WTC11 (cell line): ENCODE measurements around the gene LAMA1. TPM values are rescaled to one million over a fixed set of nuclear protein-coding genes. Genes with fewer than 3 reads are reported as not detected.

Experiments
- ATAC-seq: fragments of 200-7000 bp; cut with Tn5 transposase; 2 replicates; pipeline ENCODE4 v1.10.0; 2021; ENCODE audit warnings: mild to moderate bottlenecking, moderate library complexity
- CTCF ChIA-PET: fragments of 300-600 bp; sonication (Branson Sonifier 250); formaldehyde crosslinking; loops from one replicate; lab custom pipeline; 2021; ENCODE audit warnings: antibody characterized with exemption; lab: Charles Lee
- POLR2A ChIA-PET: fragments of 350-600 bp; sonication (Branson Sonifier 250); formaldehyde crosslinking; loops from one replicate; lab custom pipeline; 2021; ENCODE audit warnings: antibody characterized with exemption; lab: Charles Lee
- DNase-seq: peaks from one replicate; pipeline ENCODE4 v3.0.0; 2021; ENCODE audit warnings: low spot score
- H3K27ac Mint-ChIP-seq: 2 replicates; pipeline ENCODE4 v1.8.0; 2021; ENCODE audit warnings: mixed read lengths
- H3K27me3 Mint-ChIP-seq: 2 replicates; pipeline ENCODE4 v1.8.0; 2021; ENCODE audit warnings: low read depth, mild to moderate bottlenecking, moderate library complexity, mixed read lengths
- H3K36me3 Mint-ChIP-seq: 2 replicates; pipeline ENCODE4 v1.8.0; 2021; ENCODE audit warnings: mixed read lengths
- H3K4me1 Mint-ChIP-seq: 2 replicates; pipeline ENCODE4 v1.8.0; 2022; ENCODE audit warnings: mixed read lengths
- H3K4me3 Mint-ChIP-seq: 2 replicates; pipeline ENCODE4 v1.8.0; 2021; ENCODE audit warnings: mild to moderate bottlenecking, moderate library complexity, mixed read lengths
- H3K9me3 Mint-ChIP-seq: 2 replicates; pipeline ENCODE4 v1.8.0; 2021; ENCODE audit warnings: mixed read lengths
- ESRRA ChIP-seq: sonication (generic); formaldehyde crosslinking; IDR thresholded peaks from 2 replicates; pipeline ENCODE4 v1.8.1; 2022; ENCODE audit warnings: mild to moderate bottlenecking, missing genetic modification reagents, borderline replicate concordance
- FOXJ3 ChIP-seq: sonication (generic); formaldehyde crosslinking; IDR thresholded peaks from 2 replicates; pipeline ENCODE4 v1.9.0; 2021; ENCODE audit warnings: missing genetic modification reagents, mild to moderate bottlenecking, borderline replicate concordance
- GABPB1 ChIP-seq: sonication (generic); formaldehyde crosslinking; IDR thresholded peaks from 2 replicates; pipeline ENCODE4 v1.8.1; 2023; ENCODE audit warnings: mild to moderate bottlenecking, missing genetic modification reagents
- MAX ChIP-seq: sonication (generic); formaldehyde crosslinking; IDR thresholded peaks from 2 replicates; pipeline ENCODE4 v1.8.0; 2022; ENCODE audit warnings: mild to moderate bottlenecking, missing genetic modification reagents
- MYBL2 ChIP-seq: sonication (generic); formaldehyde crosslinking; IDR thresholded peaks from 2 replicates; pipeline ENCODE4 v1.8.1; 2023; ENCODE audit warnings: mild to moderate bottlenecking, moderate library complexity, missing genetic modification reagents
- NR3C1 ChIP-seq: sonication (generic); formaldehyde crosslinking; conservative IDR thresholded peaks from 2 replicates; pipeline ENCODE4 v1.8.1; 2023; ENCODE audit warnings: low read depth, mild to moderate bottlenecking, missing genetic modification reagents
- PRDM15 ChIP-seq: sonication (generic); formaldehyde crosslinking; IDR thresholded peaks from 2 replicates; pipeline ENCODE4 v1.8.0; 2022; ENCODE audit warnings: missing genetic modification reagents
- TEAD4 ChIP-seq: sonication (generic); formaldehyde crosslinking; IDR thresholded peaks from 2 replicates; pipeline ENCODE4 v1.8.0; 2022; ENCODE audit warnings: mild to moderate bottlenecking, missing genetic modification reagents
- ZBTB21 ChIP-seq: sonication (generic); formaldehyde crosslinking; IDR thresholded peaks from 2 replicates; pipeline ENCODE4 v1.8.1; 2023; ENCODE audit warnings: mild to moderate bottlenecking, missing genetic modification reagents, borderline replicate concordance
- ZNF121 ChIP-seq: sonication (generic); formaldehyde crosslinking; IDR thresholded peaks from 2 replicates; pipeline ENCODE4 v1.8.0; 2023; ENCODE audit warnings: missing genetic modification reagents
- ZNF281 ChIP-seq: sonication (generic); formaldehyde crosslinking; IDR thresholded peaks from 2 replicates; pipeline ENCODE4 v1.8.0; 2023; ENCODE audit warnings: mild to moderate bottlenecking, missing genetic modification reagents
- ZNF671 ChIP-seq: fragments of 250-450 bp; sonication (Bioruptor Pico); IDR thresholded peaks from 2 replicates; pipeline ENCODE4 v1.8.0; 2021; ENCODE audit warnings: mild to moderate bottlenecking
- total RNA-seq: library from RNA; stranded (reverse); gene quantifications from 3 replicates; pipeline ENCODE4 v1.2.3, GENCODE V29; 2021
- TF ChIP-seq, protein P1 (sequence below): sonication (generic); formaldehyde crosslinking; IDR thresholded peaks from 2 replicates; pipeline ENCODE4 v1.8.1; 2022; ENCODE audit warnings: low read depth, missing genetic modification reagents, borderline replicate concordance
- TF ChIP-seq, protein P2 (sequence below): sonication (generic); formaldehyde crosslinking; IDR thresholded peaks from 2 replicates; pipeline ENCODE4 v1.8.0; 2022; ENCODE audit warnings: mild to moderate bottlenecking, missing genetic modification reagents
- TF ChIP-seq, protein P3 (sequence below): sonication (generic); formaldehyde crosslinking; IDR thresholded peaks from 2 replicates; pipeline ENCODE4 v1.8.0; 2023; ENCODE audit warnings: missing genetic modification reagents
- TF ChIP-seq, protein P4 (sequence below): sonication (generic); formaldehyde crosslinking; IDR thresholded peaks from 2 replicates; pipeline ENCODE4 v1.8.1; 2022; ENCODE audit warnings: mild to moderate bottlenecking, moderate library complexity, missing genetic modification reagents
- TF ChIP-seq, protein P5 (sequence below): sonication (generic); formaldehyde crosslinking; IDR thresholded peaks from 2 replicates; pipeline ENCODE4 v1.8.1; 2022; ENCODE audit warnings: mild to moderate bottlenecking, missing genetic modification reagents, moderate library complexity, borderline replicate concordance

The LAMA1 gene
- total RNA-seq, 1 experiment from 2014 or later, result 50.7 TPM

DNA sequence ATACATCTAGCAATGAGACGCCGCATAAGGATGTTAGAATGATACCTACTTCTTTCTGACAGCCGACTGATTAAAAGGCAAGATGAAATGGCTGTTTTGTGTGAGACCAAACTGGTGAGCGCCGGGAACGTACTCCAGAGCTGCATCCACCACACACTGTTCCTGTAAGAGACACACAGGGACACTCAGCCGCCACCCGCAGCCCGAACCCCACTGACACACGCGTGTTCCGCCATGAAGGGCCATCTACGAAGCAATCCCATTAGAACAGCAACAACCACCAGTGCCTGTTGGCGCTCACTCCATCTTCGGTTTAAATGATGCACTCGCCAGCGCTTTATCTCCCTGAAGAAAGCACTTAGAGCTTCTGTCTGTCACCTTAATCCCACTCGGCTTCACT, 162.3 kb downstream of the LAMA1 start (continued):
- TF ChIP-seq, protein P1, sequence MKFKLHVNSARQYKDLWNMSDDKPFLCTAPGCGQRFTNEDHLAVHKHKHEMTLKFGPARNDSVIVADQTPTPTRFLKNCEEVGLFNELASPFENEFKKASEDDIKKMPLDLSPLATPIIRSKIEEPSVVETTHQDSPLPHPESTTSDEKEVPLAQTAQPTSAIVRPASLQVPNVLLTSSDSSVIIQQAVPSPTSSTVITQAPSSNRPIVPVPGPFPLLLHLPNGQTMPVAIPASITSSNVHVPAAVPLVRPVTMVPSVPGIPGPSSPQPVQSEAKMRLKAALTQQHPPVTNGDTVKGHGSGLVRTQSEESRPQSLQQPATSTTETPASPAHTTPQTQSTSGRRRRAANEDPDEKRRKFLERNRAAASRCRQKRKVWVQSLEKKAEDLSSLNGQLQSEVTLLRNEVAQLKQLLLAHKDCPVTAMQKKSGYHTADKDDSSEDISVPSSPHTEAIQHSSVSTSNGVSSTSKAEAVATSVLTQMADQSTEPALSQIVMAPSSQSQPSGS (CRISPR knock-in tag), result no peak
- TF ChIP-seq, all 79 proteins: peak for 0

GRCh38 chr18:6954501-6954900, 163.1 kb downstream of the LAMA1 start:
- POLR2A ChIA-PET, result no interaction called here
- Mint-ChIP-seq H3K4me3 (no peak overlapping the region), H3K27ac (no peak overlapping the region), H3K9me3 (no peaks in the 10 kb centered on the region), H3K27me3 (no peaks in the 10 kb centered on the region), H3K4me1 (peaks cover 10% of the 10 kb centered on the region), H3K36me3 (peaks cover 50% of the 10 kb centered on the region)
- DNase-seq, result no peak
- TF ChIP-seq ZBTB21 (no peak), ZNF281 (CRISPR knock-in tag) (no peak), ZNF121 (CRISPR knock-in tag) (no peak), PRDM15 (CRISPR knock-in tag) (no peak)
- TF ChIP-seq, protein P2, sequence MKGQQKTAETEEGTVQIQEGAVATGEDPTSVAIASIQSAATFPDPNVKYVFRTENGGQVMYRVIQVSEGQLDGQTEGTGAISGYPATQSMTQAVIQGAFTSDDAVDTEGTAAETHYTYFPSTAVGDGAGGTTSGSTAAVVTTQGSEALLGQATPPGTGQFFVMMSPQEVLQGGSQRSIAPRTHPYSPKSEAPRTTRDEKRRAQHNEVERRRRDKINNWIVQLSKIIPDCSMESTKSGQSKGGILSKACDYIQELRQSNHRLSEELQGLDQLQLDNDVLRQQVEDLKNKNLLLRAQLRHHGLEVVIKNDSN, result no peak
- TF ChIP-seq, protein P3, sequence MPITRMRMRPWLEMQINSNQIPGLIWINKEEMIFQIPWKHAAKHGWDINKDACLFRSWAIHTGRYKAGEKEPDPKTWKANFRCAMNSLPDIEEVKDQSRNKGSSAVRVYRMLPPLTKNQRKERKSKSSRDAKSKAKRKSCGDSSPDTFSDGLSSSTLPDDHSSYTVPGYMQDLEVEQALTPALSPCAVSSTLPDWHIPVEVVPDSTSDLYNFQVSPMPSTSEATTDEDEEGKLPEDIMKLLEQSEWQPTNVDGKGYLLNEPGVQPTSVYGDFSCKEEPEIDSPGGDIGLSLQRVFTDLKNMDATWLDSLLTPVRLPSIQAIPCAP (CRISPR knock-in tag), result no peak
- ATAC-seq, result no peak
- CTCF ChIA-PET, result no interaction called here

GRCh38 chr18:6951336-6952090, 166.1 kb downstream of the LAMA1 start:
- peaks cover 46% of the 10 kb centered on the region for H3K36me3 Mint-ChIP-seq
- no peak for TF ChIP-seq FOXJ3
- no peak for TF ChIP-seq ESRRA (CRISPR knock-in tag)
- TF ChIP-seq GABPB1 (CRISPR knock-in tag), result no peak
- TF ChIP-seq, protein P4, sequence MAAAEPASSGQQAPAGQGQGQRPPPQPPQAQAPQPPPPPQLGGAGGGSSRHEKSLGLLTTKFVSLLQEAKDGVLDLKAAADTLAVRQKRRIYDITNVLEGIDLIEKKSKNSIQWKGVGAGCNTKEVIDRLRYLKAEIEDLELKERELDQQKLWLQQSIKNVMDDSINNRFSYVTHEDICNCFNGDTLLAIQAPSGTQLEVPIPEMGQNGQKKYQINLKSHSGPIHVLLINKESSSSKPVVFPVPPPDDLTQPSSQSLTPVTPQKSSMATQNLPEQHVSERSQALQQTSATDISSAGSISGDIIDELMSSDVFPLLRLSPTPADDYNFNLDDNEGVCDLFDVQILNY (CRISPR knock-in tag), result no peak
- TF ChIP-seq MYBL2, result no peak
- no peak for TF ChIP-seq ZNF671 (CRISPR knock-in tag)
- TF ChIP-seq, protein P5, sequence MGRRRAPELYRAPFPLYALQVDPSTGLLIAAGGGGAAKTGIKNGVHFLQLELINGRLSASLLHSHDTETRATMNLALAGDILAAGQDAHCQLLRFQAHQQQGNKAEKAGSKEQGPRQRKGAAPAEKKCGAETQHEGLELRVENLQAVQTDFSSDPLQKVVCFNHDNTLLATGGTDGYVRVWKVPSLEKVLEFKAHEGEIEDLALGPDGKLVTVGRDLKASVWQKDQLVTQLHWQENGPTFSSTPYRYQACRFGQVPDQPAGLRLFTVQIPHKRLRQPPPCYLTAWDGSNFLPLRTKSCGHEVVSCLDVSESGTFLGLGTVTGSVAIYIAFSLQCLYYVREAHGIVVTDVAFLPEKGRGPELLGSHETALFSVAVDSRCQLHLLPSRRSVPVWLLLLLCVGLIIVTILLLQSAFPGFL, result no peak
- TF ChIP-seq MAX (CRISPR knock-in tag), result no peak
- no peak for TF ChIP-seq TEAD4 (CRISPR knock-in tag)
- TF ChIP-seq NR3C1 (CRISPR knock-in tag), result no peak

More at GRCh38 chr18:6951336-6952090, 166.1 kb downstream of the LAMA1 start:
- ATAC-seq, result peak; percentile 34; the same call in 1 of the 2 replicates
- Mint-ChIP-seq H3K9me3 (no peaks in the 10 kb centered on the region), H3K27ac (peak overlapping the region; percentile 54), H3K4me1 (peaks cover 10% of the 10 kb centered on the region), H3K4me3 (no peak overlapping the region), H3K27me3 (no peaks in the 10 kb centered on the region)
- DNase-seq, result no peak
- ChIA-PET POLR2A (no interaction called here), CTCF (interaction anchor here (0.9 kb wide), 1 partner anchor 32 kb away, joined by 3 read pairs; no protein-coding TSS in a partner anchor)
